GM12864 (cell line): ENCODE measurements around the gene SBF1.
"Not testable (repeated sequence)": the region's sequence is repeated elsewhere in the genome, so short reads cannot be mapped to it uniquely, and the experiment has no call there.

Experiments
- DNase-seq: peaks from one replicate; pipeline ENCODE4 v3.0.0-alpha.2; 2011; ENCODE audit warnings: low read depth
- H3K4me3 ChIP-seq: 2 replicates; pipeline ENCODE4 v1.5.1; 2011; ENCODE audit warnings: mild to moderate bottlenecking, low read depth, low read length, control low read depth
- CTCF ChIP-seq: IDR thresholded peaks from 2 replicates; pipeline ENCODE4 v1.5.1; 2011; ENCODE audit warnings: low read depth, mild to moderate bottlenecking, moderate library complexity, low read length, control low read depth, inconsistent platforms; ENCODE audit errors: missing control alignments

SBF1 gene

GRCh38 chr22:50436841-50437341 lies 37.9 kb downstream of the SBF1 start:
- TF ChIP-seq CTCF = no peak
- no peak for DNase-seq

GRCh38 chr22:50436015-50436830 lies 38.6 kb downstream of the SBF1 start:
- H3K4me3 ChIP-seq = no peak overlapping the region
- no peak for TF ChIP-seq CTCF
- no peak for DNase-seq

More at GRCh38 chr22:50436841-50437341, 37.9 kb downstream of the SBF1 start:
- H3K4me3 ChIP-seq = no peak overlapping the region

GRCh38 chr22:50435291-50436014 lies 39.4 kb downstream of the SBF1 start:
- TF ChIP-seq CTCF = no peak
- DNase-seq = no peak
- H3K4me3 ChIP-seq = no peak overlapping the region

GRCh38 chr22:50434849-50435248 lies 40.0 kb downstream of the SBF1 start:
- H3K4me3 ChIP-seq = no peak overlapping the region
- no peak for TF ChIP-seq CTCF
- DNase-seq = no peak

- not testable (repeated sequence) for H3K4me3 ChIP-seq, DNase-seq
These were observed 41.8 kb downstream of the SBF1 start for GRCh38 chr22:50432877-50433510.

- no peak overlapping the region for H3K4me3 ChIP-seq
- DNase-seq = no peak
- no peak for TF ChIP-seq CTCF
These were observed 42.5 kb downstream of the SBF1 start for GRCh38 chr22:50432131-50432876.
